Inferior parietal cortex (tissue), 1 donor: ENCODE data around the gene CIB2.
A peak's percentile ranks its signal among the peaks of the same experiment; 100 is the strongest.

Experiments used
- DNase-seq: peaks from one replicate; pipeline ENCODE4 v3.0.0-alpha.2; 2016; ENCODE audit errors: extremely low spot score

CIB2 gene

DNA sequence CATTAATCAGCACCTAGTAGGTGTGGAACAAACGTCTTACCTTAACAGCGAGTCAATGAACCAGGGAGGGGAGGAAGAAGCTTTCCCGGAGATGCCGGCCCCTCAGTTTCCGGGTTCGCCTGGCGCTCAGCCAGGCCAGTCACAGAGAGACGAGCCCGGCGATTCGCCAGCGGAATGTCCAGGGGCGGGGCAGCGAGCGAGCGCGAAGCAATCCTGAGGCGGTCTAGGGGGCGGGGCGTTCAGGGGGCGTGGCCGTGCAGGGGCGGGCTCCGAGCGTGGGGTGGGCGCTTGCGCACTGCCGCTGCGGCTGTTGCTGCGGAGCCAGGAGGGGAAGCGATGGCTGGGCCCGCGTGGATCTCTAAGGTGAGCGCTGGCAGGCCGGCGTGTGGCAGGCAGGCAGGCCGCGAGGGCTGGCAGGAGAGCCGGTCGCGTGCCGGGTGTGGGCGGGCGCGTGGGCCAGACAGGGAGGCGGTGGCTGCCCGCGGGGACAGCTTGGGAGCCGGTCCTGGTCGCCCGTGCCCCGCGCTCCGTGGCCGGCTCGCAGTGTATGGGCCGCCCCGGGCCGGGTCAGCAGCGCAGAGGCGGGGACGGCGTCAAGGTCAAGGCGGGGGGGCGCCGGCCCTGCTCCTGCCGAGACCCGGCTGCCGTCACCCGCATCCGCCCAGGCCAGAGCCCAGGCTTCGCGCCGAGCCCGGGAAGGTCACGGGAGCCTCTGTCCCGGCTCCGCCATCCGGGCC lies 18.0 kb upstream of the CIB2 start, which contains the start of gene IDH3A:
Gene IDH3A (plus strand): TSS at position 295 of the 737 bp plus-strand sequence. CDS start 42 bp downstream, at position 337.
- DNase-seq: peak; percentile 96

DNA sequence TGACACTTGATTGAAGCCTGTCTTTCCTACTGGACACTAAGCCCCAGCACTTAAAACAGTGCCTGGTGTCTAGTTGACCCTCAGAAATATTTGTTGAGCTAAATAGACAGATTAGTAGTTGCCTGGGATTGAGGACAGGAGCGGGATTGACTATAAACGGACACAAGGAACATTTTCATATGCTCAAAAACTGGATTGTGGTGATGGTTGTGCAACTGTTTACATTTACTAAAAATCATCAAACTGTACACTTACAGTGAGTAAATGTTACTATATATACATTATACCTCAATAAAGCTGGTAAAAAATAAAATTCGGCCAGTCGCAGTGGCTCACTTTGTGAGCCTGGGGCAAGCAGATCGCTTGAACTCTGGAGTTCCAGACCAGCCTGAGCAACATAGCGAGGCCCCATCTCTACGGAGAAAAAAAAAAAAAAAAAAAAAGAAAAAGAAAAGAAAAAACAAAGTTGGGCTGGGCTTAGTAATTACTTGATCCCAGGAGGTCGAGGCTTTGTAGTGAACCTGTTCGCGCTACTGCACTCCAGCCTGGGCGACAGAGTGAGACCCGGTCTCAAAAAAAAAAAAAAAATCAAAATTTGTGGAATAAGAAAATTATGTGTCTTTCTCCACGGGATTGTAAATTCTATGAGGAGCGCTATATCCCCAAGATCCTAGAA lies 17.3 kb upstream of the CIB2 start:
- DNase-seq: no peak

DNA sequence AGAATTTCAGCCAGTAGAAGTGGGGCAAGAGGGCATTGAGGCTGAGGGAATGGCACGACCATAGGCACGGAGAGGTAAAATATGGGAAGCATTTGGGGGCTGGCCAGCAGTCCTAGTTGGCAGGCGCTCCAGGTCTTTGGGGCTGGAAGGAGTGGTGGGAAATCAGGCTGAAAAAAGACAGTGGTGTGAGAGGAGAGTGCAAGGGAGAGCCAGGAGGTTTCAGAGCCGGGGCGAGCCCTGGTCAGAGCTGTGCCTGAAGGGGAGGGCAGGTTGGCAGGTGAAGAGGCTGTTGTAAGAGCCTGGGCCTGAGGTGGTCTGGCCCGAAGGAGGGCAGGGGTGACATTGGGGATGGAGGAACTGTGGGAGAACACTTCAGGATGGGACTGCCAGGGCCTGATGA lies 16.3 kb upstream of the CIB2 start:
- no peak for DNase-seq

DNA sequence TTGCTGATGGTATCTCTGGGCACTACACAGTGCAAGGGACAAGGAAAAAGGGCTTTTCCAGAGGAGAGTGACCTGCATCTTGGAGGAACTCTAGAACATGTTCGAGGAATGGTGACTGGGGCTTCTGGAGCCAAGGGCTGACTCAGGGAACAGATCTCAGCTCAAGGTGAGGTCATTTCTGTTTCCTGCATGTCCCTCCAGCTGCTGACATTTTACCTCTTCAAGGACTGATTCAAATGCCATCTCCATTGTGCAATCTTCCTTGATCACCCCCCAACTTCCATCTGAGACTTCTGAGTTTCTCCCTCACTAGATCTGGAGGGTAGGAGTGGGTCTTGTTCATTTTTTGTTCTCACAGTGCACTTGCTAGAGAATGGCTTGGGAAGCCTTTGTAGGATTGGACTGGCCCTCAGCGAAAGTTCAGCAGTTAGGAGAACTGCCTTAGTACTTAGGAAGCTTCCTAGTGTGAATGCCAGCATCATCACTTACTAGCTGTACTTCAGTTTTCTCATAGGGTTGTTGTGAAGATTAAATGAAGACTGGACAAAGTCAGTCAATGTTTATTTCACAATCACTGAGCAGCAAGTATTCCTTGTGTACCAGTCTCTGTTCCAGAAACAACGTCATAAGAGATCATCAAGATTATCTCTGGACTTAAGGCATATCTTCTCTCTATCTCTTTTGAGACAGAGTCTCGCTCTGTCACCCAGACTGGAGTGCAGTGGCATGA lies 15.3 kb upstream of the CIB2 start:
- no peak for DNase-seq

DNA sequence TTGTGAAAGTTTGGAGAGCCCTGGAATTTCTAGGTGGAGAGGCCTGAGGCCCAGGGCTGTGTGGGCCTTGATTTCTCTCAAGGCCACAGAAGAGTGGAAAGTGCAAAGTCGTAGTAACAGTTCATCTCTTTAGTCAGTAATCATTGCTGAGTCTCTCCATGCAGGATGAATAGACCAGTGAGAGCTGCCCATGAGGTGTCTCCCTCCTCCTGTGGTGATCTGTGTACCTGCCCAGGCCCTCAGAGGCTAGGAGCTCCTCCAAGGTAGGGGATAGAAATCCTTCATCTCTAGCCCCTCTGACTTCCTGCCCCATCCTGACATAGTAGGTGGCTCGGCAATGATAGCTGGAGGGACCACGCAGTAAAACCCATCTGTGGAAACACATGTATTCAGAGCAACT lies 11.1 kb upstream of the CIB2 start:
- no peak for DNase-seq

DNA sequence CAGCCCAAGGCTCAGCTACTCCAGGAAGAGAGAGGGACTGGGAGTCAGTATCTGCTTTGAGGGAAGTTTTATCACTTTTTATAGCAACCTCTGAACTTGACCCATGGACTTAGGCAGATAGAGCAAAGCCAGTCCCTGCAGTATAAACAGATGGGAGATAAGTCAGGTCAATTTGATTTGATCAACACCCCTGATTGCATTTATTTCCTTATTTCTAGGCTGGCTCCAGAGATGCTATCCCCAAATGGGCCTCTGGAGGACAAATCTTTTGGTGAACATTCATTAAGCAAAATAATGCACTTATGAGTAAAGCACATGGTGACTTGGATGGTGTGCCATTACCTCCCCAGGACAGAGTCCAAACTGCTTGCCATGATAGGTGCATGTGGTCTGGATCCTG lies 9.0 kb upstream of the CIB2 start:
- no peak for DNase-seq

DNA sequence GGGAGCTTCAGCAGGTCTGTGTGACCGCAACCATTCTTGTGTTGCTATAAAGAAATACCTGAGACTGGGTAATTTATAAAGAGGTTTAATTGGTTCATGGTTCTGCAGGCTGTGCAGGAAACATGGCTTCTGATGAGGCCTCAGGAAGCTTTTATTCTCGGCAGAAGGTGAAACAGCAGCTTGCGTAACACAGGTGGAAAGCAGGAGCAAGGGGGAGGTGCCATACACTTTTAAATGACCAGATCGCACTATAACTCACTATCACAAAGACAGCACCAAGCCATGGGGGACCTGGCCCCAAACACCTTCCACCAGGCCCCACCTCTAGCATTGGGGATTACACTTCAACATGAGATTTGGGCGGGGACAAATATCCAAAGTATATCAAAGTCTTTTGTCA lies 8.3 kb upstream of the CIB2 start:
- no peak for DNase-seq

DNA sequence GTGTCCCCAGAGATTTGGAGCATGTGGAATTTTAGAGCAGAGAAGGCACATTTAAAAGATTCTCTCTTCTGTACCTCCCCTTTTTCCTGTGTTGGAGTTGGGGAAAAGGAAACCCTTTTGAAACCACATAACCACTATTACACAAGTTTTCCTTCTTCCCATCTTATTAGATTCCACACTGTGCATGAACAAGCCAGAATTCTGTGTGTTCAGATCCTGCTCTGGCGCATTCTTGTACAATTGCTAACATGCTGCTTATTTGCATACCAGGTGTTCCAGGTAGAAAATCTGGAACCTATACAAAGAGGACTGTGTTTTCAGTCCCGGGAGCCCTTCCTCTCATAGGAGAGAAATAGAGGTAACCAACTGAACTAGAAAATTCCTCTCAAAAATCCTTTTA lies 2.6 kb upstream of the CIB2 start:
- DNase-seq: no peak

DNA sequence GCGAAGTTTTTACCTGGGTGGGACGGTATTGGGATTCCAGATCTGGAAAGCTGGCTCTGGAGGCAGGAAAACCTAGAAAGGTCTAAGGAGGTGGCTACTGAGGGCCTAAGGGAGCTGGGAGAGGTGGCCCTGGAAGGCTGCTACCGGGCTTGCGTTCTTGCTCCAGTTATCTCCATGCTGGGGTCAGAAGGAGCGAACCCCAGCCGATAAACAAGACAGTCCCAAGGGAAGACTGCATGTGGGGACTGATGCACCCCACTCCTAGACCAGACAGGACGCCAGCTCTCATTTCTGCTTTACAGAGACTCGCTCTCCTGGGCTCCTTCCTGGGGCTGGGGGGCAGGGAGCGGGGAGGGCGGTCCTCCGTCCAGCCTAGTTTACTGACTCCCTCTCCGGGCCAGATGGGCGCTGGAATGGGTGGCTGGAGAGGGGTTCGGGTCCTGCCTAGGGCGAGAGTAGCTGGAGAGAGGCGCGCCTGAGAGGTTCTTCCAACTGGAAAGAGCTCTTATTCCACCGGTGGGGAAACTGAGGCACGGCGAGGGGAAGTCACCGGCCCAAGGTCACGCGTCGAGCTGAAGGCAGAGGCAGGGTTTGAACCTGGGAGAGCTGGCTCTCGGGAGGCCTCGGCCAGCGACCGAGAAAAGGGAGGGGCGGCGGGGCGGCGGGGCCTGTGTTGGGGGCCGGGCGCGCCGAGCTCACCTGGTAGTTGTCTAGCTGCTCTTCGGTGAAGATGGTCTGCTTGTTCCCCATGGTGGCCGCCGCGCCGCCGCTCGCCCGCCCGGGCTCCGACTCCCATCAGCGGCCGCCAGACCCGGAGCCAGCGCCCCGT lies 565 bp downstream of the CIB2 start:
- no peak for DNase-seq

DNA sequence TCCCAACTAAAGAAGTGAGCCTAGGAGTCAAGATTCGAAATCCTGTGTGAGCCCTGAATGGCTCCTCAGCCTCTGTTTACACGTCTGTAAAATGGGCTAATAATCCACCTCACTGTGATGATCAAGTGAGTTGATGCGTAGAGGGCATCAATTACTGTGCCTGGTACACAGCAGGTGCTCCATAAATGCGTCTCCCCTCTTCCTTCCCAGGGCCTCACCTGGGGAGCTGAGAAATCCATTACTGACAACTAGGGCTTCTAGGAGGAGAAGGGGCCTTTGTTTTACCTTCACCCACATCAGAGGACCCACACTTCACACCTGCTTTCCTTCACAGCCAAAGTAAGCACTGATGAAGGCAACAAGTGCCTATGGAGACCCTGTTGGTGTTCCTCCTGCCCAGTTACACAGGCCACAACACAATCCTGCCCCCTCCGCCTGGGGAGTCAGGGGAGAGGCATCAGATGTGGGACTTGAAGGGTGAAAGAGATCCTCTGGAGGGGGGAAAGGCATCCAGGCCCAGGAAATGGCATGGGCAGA lies 1.4 kb downstream of the CIB2 start:
- DNase-seq: no peak

DNA sequence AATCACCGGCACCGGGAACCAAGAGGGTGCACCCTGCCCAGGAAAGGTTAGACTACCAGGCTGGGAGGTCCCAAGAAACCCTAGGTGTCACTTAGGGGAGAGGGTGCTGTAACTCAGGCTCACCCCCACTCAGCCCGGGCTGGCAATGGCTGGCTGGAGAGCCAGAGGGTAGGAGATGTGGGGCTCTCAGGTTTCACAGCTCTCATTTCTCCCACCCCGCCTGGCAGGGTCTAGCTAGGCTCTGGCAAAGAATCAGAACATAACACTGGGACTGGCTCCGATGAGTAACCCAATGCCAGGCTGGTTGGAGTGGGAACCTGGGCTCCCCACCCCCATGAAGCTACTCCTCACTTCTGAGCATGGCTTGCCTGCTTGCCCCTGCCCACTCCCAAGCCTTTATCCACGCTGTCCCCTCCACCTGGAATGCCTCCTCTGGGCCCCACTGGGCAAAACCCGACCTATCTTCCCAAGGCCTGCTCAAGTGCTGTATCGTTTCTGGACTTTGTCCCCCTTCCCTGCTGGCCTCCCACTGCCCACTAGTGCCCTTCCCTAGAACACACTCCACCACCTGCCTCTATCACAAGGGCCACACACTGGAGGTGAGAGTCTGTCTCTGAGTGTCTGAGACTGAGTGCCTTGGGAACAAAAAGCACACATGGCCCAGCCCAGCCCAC lies 2.0 kb downstream of the CIB2 start:
- DNase-seq: no peak

DNA sequence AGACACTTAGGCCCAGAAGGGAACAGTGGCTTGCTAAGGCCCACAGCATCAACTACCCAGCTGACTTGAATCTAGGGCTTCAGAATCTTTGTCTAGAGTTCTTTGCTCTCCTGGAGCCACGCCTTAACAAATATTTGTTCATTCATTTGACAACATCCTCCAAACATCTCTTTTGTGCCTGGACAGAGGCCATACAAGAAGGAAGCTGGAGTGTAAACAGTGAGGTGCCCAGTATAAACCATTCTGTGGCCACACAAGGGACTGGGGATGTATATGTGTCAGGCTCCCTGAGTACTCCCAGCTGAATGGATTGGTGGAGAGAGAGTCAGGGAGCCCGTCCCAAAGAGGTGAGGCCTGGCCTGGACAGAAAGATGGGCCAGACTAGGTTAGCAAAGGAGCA lies 3.4 kb downstream of the CIB2 start:
- DNase-seq: no peak

DNA sequence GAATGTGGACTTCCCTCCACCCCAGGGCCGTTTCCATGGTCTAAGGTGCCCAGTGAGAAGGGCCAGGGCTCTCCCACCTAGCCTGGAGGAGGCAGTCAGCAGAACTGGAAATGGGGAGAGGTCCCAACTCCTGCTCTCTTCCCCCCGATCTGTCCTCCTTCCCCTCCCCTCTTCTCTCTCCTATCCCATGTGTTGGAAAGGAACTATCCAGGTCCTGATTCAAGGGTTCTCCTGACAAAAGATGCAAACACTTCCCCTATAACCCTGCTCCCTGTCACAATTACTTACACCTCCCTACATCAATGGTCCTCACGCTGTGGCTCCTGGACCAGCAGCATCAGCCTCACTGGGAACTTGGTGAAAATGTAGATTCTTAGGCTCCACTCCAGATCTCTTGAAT lies 6.0 kb downstream of the CIB2 start:
- DNase-seq: no peak

DNA sequence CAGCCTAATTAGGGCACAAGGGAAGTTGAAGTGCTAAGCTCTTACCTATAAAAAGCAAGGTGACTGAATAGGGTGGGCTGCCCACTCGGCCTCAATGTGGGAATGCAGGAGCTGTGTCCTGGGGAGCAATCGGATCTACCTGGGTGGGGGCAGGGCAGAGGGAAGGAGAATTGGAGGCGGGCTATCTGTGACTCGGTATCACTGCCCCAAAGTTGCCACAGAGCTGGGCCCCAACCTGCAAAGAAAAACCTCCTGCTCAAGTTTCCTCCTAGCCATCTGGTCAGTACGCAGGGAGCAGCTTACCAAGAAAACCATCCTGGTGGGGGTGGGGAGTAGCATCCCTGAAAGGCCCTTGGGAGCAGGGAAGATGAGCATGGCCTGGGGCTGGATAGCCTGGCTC lies 10.7 kb downstream of the CIB2 start:
- DNase-seq: no peak

DNA sequence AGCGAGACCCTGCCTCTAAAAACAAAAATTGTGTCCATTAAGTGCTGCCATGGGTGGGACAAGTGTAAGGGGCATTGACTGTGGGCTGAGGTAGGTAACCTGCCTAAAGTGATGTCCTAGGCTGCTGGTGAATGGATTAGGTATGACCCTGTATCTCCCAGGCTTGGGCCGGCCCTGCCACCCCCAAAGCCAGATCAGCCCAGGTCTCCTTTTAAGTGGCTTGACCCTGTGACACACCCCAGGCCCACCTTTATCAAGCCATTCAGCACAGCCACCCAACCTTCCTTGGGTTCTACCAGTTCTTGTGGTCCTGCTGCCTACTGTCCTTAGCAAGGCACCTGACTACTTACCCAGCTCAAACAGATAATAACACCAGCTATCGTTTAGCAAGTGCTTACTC lies 18.7 kb downstream of the CIB2 start:
- no peak for DNase-seq

DNA sequence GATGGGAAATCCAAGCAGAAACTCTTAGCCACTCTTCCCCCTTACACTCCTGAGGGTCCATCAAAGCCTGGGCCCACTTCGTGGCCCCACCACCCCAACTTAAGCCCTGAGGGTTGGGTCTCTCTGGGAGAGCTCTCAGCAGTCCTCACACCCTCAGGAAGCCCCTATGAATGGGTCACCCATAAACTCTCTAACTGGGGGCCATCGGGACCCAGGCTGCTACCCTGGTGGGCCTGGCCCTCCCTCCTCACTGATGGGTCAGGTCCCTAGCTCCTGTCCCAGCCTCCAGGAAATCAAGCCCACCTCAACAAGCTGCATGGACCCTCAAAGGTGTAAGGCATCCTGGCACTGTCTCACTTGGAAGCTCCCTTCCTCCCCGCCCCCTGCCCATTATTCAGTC lies 19.5 kb downstream of the CIB2 start:
- DNase-seq: no peak

DNA sequence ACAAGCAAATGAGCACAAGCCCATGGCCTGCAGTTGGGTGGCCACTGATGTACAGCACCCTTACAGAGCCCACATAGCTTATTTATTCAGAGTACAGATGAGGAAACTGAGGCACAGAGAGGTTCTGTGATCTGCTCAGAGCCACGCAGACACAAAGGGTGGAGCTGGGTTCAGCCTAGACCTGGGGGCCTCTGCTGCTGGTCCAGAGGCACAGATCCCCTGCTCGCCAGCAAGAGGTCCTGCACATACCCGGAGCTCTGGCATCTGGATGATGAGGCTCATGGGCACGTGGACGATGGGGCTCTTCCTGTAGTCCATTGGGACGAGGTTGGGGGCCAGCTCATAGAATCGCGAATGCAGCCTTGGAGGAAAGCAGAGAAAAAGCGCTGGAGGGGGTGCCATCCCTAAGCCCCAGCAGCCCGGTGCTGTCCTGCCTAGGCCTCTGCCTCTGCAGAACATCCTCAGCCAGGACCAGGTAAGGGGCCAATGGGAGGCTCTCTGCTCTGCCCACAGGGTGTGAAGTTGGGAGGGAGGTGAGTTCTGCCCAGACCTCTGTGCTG lies 20.2 kb downstream of the CIB2 start:
- DNase-seq: no peak

DNA sequence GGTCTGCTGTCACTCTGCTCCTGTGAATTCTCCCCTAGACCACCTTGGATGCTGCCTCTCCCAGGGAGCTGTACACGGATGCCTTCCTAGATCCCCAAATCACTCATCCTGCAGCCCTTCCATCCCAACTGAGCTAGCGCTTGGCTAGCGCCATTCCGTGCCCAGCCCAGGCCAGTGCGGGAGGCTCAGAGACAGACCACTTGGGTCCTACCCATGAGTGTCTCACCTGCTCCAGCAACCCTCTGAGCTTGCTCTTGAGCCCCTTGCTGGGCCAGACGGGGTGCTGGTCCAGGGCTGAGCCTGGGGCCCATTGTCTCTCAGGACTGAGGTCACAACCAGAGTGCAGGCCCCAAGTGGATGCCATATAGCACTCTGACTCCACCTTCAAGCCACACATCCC lies 21.1 kb downstream of the CIB2 start:
- DNase-seq: no peak

DNA sequence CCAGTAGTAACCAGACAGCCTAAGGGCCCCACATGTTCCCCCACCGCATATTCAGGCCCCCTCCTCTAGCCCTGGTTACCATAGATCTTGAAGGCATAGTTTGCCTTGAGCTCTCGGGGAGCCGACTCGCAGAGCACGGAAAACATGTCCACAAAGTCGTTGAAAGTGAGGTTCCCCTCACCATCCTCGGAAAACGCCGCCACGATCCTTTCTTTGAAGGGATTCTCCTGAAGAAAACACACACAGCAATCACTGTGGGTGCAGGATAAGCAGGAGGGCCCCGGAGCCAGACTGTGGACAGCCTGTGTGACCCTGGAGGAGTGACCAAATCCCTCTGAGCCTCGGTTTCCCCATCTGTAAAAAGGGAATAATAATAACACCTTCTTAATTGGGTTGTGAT lies 22.1 kb downstream of the CIB2 start:
- DNase-seq: no peak

DNA sequence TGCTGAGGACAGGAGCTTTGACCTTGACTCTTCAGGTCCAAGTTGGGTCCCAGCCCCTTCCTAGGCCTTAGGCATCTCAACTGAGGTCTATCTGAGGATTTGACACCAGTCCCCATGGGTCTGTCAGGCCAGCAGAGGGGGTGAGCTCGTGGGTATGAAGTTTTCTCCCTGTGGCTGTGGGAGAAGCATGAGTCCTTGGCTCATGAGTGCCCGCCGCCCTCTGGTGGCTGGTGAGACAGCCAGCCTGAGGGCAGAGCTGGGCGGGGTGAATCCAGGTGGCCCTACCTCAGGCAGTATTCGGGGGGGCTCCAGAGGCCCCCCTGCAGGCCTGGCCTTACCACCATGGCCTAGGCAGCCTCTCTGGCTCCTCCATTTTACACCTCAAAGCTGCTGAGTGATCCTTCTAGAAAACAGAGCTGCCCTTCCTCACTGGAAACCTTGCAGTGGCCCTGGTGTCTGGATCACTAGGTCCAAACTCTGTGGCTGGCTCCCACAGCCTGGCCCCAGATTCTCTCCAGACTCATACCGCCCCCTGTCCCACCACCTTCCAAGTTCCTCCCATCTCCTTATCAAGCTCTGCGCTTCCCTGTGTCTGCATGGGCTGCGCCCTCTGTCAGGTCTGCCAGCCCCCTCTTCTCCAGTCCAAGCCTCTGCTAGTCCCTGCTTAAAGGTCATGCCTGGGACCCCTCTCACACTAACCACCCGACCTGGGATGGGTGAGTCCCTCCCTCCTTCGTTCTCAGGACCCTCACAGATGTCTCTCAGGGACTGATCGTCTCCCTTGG lies 22.8 kb downstream of the CIB2 start:
- peak; percentile 82 for DNase-seq
